ENCODE data around the gene EGFLAM. TPM values are rescaled to one million over a fixed set of nuclear protein-coding genes. Genes with fewer than 3 reads are reported as not detected.
A peak's percentile ranks its signal among the peaks of the same experiment; 100 is the strongest.

The EGFLAM gene
- total and polyA plus RNA-seq, 11 donors: 4.7 to 19.4 (median 8.0) TPM

DNA sequence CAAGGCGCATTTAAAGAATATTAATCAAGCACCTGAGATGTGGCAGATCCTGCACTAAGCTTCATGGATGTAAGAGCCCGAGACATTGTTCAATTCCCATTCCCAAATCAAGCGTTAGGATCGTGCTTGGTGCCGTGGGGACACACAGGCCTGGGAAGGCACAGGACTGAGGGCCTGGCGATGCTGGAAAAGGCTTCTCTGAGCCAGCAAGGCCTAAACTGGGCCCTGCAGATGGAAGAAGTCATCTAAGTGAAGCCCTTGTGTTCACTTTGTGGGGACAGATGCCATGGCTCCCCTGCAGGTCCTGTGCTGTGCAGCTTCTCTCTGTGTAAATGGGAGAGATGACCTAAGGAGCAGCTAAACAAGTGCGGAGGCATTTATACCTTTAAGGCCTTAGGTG is 214.2 kb downstream of the EGFLAM start:
- H3K27ac ChIP-seq: no peak overlapping the region
- intact Hi-C loops (cut with DNase I): no loop called here
- peaks cover 0 to 8% (median 0%) of the 10 kb centered on the region in 9 donors for H3K36me3 ChIP-seq
- TF ChIP-seq POLR2A (IDR thresholded peaks at IDR 0.05): no peak
- TF ChIP-seq, protein P1, sequence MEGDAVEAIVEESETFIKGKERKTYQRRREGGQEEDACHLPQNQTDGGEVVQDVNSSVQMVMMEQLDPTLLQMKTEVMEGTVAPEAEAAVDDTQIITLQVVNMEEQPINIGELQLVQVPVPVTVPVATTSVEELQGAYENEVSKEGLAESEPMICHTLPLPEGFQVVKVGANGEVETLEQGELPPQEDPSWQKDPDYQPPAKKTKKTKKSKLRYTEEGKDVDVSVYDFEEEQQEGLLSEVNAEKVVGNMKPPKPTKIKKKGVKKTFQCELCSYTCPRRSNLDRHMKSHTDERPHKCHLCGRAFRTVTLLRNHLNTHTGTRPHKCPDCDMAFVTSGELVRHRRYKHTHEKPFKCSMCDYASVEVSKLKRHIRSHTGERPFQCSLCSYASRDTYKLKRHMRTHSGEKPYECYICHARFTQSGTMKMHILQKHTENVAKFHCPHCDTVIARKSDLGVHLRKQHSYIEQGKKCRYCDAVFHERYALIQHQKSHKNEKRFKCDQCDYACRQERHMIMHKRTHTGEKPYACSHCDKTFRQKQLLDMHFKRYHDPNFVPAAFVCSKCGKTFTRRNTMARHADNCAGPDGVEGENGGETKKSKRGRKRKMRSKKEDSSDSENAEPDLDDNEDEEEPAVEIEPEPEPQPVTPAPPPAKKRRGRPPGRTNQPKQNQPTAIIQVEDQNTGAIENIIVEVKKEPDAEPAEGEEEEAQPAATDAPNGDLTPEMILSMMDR (IDR thresholded peaks at IDR 0.05): no peak
- no peak for DNase-seq
- no peaks in the 10 kb centered on the region for H3K9me3 ChIP-seq
- no peak overlapping the region for H3K4me3 ChIP-seq
- peaks cover 0 to 39% (median 0%) of the 10 kb centered on the region in 9 donors for H3K27me3 ChIP-seq
- peaks cover 8 to 41% (median 23%) of the 10 kb centered on the region in 12 donors for H3K4me1 ChIP-seq
- 92 to 95% (median 93%) methylated on average over 7 of the region's 7 CpGs for WGBS, 4 donors
- ATAC-seq: no peak

DNA sequence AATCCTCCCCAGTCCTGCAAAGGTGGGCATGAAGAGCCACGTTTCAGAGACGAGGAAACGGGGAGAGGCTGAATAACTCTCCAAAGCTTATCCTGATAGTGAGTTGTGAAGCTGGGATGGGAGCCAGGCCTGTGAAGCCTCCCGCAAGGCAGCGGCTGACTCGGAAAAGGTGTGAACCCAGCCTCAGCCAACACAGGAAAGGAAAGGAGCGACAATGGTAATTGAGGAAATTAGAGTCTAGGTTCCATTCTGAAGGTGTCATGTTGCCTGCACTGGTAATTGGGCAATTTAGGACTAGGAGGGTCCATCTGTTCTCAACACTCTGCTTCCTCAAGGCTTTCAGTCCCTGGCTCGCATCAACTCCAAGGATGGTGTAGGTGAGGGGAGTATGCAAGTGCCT is 214.6 kb downstream of the EGFLAM start:
- 21 to 43% (median 30%) methylated on average over 8 of the region's 8 CpGs for whole genome bisulfite sequencing, 4 donors
- Histone ChIP-seq H3K27me3 (peaks cover 0 to 39% (median 0%) of the 10 kb centered on the region in 9 donors), H3K4me3 (no peak overlapping the region), H3K9me3 (no peaks in the 10 kb centered on the region), H3K4me1 (peaks cover 3 to 37% (median 19%) of the 10 kb centered on the region in 12 donors), H3K27ac (no peak overlapping the region), H3K36me3 (peaks cover 0 to 11% (median 0%) of the 10 kb centered on the region in 9 donors)
- peak; percentile 7 to 63 (median 40) for ATAC-seq
- TF ChIP-seq POLR2A (IDR thresholded peaks at IDR 0.05): no peak
- TF ChIP-seq, protein P1 (IDR thresholded peaks at IDR 0.05): no peak
- intact Hi-C loops (cut with DNase I): no loop called here
- peak in 2 of 5 donors; percentile 29 to 52 for DNase-seq

DNA sequence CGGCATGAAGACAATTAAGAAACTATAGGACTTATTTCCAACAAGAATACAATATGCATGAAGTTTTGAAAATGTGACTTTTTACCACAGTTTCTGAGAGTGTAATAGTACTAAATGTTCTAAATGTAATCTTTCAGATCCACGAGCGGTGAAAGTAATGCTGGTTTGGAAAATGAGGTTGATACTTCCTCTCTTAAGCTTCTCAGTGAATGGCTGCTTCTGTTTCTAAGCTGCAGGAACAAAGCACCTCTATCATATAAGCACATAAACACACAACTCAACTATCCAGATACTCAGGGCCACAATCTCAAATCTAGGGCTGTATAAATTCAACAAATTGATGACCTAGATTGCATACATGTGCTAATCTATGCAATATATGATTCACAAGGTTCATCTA is 219.8 kb downstream of the EGFLAM start:
- intact Hi-C loops (cut with DNase I): loop anchor here in 1 of 10 donors (5.0 kb wide), 1 partner anchor 36 kb away; no protein-coding TSS in a partner anchor
- WGBS, 4 donors: 85 to 93% (median 89%) methylated on average over 3 of the region's 3 CpGs

DNA sequence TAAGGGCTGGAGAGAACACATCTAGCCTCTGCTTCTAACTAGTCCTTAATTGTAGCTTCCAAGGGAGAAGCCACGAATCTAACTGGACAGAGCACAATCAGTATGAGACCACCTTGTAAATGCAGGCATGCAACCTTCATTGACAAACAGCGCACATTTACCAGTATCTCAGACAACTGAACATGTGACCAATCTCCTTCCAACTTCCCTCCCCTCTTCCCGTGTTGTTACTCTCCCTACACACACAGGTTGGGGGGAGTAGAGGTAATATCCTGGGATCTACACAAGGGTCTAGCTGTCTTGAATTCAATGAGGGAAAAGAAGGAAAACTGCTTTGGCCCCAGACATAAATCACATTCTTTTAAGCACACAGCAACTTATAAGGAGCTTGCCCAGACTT is 220.5 kb downstream of the EGFLAM start:
- ATAC-seq (no peak), DNase-seq (no peak)
- 79 to 85% (median 80%) methylated on average over 3 of the region's 3 CpGs for WGBS, 4 donors
- Histone ChIP-seq H3K9me3 (no peaks in the 10 kb centered on the region), H3K4me3 (no peak overlapping the region), H3K36me3 (peaks cover 0 to 67% (median 28%) of the 10 kb centered on the region in 9 donors), H3K27me3 (peaks cover 0 to 18% (median 0%) of the 10 kb centered on the region in 9 donors), H3K27ac (no peak overlapping the region), H3K4me1 (peaks cover 0 to 8% (median 0%) of the 10 kb centered on the region in 12 donors)
- intact Hi-C loops (cut with DNase I): loop anchor here in 1 of 10 donors (5.0 kb wide), 1 partner anchor 37 kb away; no protein-coding TSS in a partner anchor
- no peak for TF ChIP-seq POLR2A (IDR thresholded peaks at IDR 0.05)
- TF ChIP-seq, protein P1 (IDR thresholded peaks at IDR 0.05): no peak

More for the DNA sequence above, 219.8 kb downstream of the EGFLAM start:
- Histone ChIP-seq H3K27ac (no peak overlapping the region), H3K4me3 (no peak overlapping the region), H3K27me3 (peaks cover 0 to 18% (median 0%) of the 10 kb centered on the region in 9 donors), H3K36me3 (peaks cover 0 to 60% (median 20%) of the 10 kb centered on the region in 9 donors), H3K9me3 (no peaks in the 10 kb centered on the region), H3K4me1 (peaks cover 0 to 11% (median 0%) of the 10 kb centered on the region in 12 donors)
- ATAC-seq (no peak), DNase-seq (no peak)
- no peak for TF ChIP-seq POLR2A (IDR thresholded peaks at IDR 0.05)
- TF ChIP-seq, protein P1 (IDR thresholded peaks at IDR 0.05): no peak

All from heart left ventricle (tissue), 16 donors.